Sigmoid colon (tissue), 4 donors: ENCODE results near the gene PRAMEF5.
"Not testable (repeated sequence)": the region's sequence is repeated elsewhere in the genome, so short reads cannot be mapped to it uniquely, and the experiment has no call there.

Experiments
- CTCF ChIP-seq, 4 experiments: fragments of 450-650 bp in 3 of 4; fragments of 200-600 bp in 1 of 4; IDR thresholded peaks; one replicate each; pipeline ENCODE4 v1.5.1; 2016 to 2019; ENCODE audit warnings: antibody characterized with exemption in 4 of 4, mild to moderate bottlenecking in 3 of 4, moderate library complexity in 2 of 4
- POLR2A ChIP-seq, 2 donors: fragments of 450-650 bp; IDR thresholded peaks; one replicate each; pipeline ENCODE4 v1.6.1; 2016; ENCODE audit warnings: antibody characterized with exemption in 2 of 2, mild to moderate bottlenecking in 2 of 2, moderate library complexity in 2 of 2
- POLR2AphosphoS5 ChIP-seq, 4 donors: sonication (generic); formaldehyde crosslinking; IDR thresholded peaks; one replicate each; pipeline ENCODE4 v1.6.1; 2017; ENCODE audit warnings: antibody characterized with exemption in 4 of 4

- TF ChIP-seq CTCF, POLR2A, POLR2AphosphoS5 (IDR thresholded peaks at IDR 0.05): not testable (repeated sequence)
Measured at GRCh38 chr1:13253898-13254297, at the start of gene PRAMEF5.
